Activated CD8-positive, alpha-beta T cell treated with anti-CD3 and anti-CD28 coated beads for 36 hours (primary cell): Measurements from ENCODE around the gene C1QTNF9. TPM values are rescaled to one million over a fixed set of nuclear protein-coding genes. Genes with fewer than 3 reads are reported as not detected.

ENCODE experiments used
- ATAC-seq: fragments of 200-7000 bp; cut with Tn5 transposase; one replicate; pipeline ENCODE4 v1.10.0; 2021; ENCODE audit warnings: mild to moderate bottlenecking, moderate library complexity
- CTCF ChIA-PET: fragments of 350-600 bp; sonication (Branson Sonifier 250); formaldehyde crosslinking; loops from one replicate; lab custom pipeline; 2021; ENCODE audit warnings: antibody characterized with exemption; lab: Charles Lee
- POLR2A ChIA-PET: fragments of 350-600 bp; sonication (Branson Sonifier 250); formaldehyde crosslinking; loops from one replicate; lab custom pipeline; 2021; ENCODE audit warnings: antibody characterized with exemption; lab: Charles Lee
- DNase-seq: peaks from one replicate; pipeline ENCODE4 v3.0.0-alpha.2; 2020
- H3K27ac Mint-ChIP-seq: one replicate; pipeline ENCODE4 v1.8.0; 2021; ENCODE audit warnings: mild to moderate bottlenecking, mixed read lengths
- H3K27me3 Mint-ChIP-seq: one replicate; pipeline ENCODE4 v1.8.0; 2021; ENCODE audit warnings: mixed read lengths
- H3K36me3 Mint-ChIP-seq: one replicate; pipeline ENCODE4 v1.8.0; 2021; ENCODE audit warnings: low read depth, mixed read lengths
- H3K4me1 Mint-ChIP-seq: one replicate; pipeline ENCODE4 v1.8.0; 2021; ENCODE audit warnings: low read depth, mixed read lengths
- H3K4me3 Mint-ChIP-seq: one replicate; pipeline ENCODE4 v1.8.0; 2021; ENCODE audit warnings: mild to moderate bottlenecking, moderate library complexity, mixed read lengths
- H3K9me3 Mint-ChIP-seq: one replicate; pipeline ENCODE4 v1.8.0; 2021; ENCODE audit warnings: mixed read lengths
- CTCF ChIP-seq: fragments of 200-600 bp; IDR thresholded peaks from one replicate; pipeline ENCODE4 v1.8.0; 2022; ENCODE audit warnings: antibody characterized with exemption, mild to moderate bottlenecking
- intact Hi-C: fragments of 100-400 bp; cut with micrococcal nuclease; formaldehyde crosslinking; loops from one replicate; pipeline ENCODE4 v1.10.0; 2022
- total RNA-seq, 2 experiments: library from RNA; stranded (reverse); gene quantifications; one replicate each; pipeline ENCODE4 v1.2.3, GENCODE V29; 2021

The C1QTNF9 gene
- total RNA-seq, 2 experiments from 2014 or later = not detected

DNA sequence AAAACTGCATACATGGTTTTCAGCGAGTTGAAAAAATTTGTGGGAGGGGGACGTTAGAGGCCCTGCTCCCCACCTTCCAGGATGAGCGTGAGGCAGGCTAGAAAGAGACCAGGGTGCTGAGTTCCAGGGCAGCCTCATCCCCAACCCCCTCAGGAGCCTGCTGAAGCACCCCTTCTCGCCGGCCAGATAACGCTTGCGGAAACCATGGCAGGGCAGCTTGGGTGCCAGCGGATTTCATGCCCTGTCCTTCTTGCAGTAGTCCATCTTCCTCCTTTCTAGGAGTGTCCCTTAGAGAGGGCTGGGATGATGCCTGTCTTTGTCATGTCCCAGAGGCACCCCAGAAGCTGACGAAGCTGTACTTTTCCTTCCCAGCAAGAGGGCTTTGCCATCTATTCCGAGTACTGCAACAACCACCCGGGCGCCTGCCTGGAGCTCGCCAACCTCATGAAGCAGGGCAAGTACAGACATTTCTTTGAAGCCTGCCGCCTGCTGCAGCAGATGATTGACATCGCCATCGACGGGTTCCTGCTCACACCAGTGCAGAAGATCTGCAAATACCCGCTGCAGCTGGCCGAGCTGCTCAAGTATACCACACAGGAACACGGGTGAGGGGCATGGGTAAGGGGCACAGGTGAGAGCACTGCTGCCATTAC lies 19.0 kb upstream of the C1QTNF9 start:
- H3K36me3 Mint-ChIP-seq = peaks cover 59% of the 10 kb centered on the region
- CTCF ChIA-PET = interaction anchor here (1.1 kb wide), 1 partner anchor 62 kb away, joined by 3 read pairs; no protein-coding TSS in a partner anchor

DNA sequence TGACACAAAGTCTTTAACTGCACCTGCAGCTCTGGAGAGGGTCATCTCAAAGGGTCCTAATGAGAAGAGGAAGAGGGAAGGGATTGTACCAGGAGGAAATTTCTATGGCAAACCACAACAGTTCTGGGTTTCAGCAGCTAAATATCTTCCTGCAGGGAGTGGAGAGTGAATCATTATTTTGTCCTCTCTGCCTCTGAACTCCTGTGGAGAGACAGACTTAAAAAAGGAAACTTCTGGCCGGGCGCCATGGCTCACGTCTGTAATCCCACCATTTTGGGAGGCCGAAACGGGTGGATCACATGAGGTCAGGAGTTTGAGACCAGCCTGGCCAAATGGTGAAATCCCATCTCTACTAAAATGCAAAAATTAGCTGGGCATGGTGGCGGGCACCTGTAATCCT lies 16.9 kb upstream of the C1QTNF9 start:
- H3K27me3 Mint-ChIP-seq = no peaks in the 10 kb centered on the region
- no peak overlapping the region for H3K4me3 Mint-ChIP-seq
- no peak for ATAC-seq
- no peak overlapping the region for H3K27ac Mint-ChIP-seq
- intact Hi-C loops = no loop called here
- CTCF ChIA-PET = interaction anchor here (0.7 kb wide), 1 partner anchor 18 kb away, joined by 3 read pairs; no protein-coding TSS in a partner anchor
- H3K4me1 Mint-ChIP-seq = no peaks in the 10 kb centered on the region
- POLR2A ChIA-PET = interaction anchor here (1.4 kb wide), 1 partner anchor 15 kb away, joined by 4 read pairs; no protein-coding TSS in a partner anchor
- DNase-seq = no peak
- no peaks in the 10 kb centered on the region for H3K9me3 Mint-ChIP-seq
- H3K36me3 Mint-ChIP-seq = peaks cover 63% of the 10 kb centered on the region
- no peak for TF ChIP-seq CTCF

More for the DNA sequence above, 19.0 kb upstream of the C1QTNF9 start:
- no peak for TF ChIP-seq CTCF
- no peaks in the 10 kb centered on the region for H3K4me1 Mint-ChIP-seq
- POLR2A ChIA-PET = interaction anchor here (1.0 to 1.8 kb wide), 3 partner anchors 16 to 277 kb away, joined by 3 to 5 read pairs (median 4); no protein-coding TSS in a partner anchor
- no peaks in the 10 kb centered on the region for H3K9me3 Mint-ChIP-seq
- no peak overlapping the region for H3K4me3 Mint-ChIP-seq
- H3K27ac Mint-ChIP-seq = no peak overlapping the region
- H3K27me3 Mint-ChIP-seq = no peaks in the 10 kb centered on the region
- DNase-seq (no peak), ATAC-seq (no peak)
- intact Hi-C loops = no loop called here

- ChIA-PET POLR2A (no interaction called here), CTCF (interaction anchor here (0.8 to 1.0 kb wide), 2 partner anchors 19 to 132 kb away, joined by 3 read pairs; no protein-coding TSS in a partner anchor)
- peaks cover 71% of the 10 kb centered on the region for H3K36me3 Mint-ChIP-seq
Measured at GRCh38 chr13:24293746-24294145, 15.6 kb upstream of the C1QTNF9 start.

DNA sequence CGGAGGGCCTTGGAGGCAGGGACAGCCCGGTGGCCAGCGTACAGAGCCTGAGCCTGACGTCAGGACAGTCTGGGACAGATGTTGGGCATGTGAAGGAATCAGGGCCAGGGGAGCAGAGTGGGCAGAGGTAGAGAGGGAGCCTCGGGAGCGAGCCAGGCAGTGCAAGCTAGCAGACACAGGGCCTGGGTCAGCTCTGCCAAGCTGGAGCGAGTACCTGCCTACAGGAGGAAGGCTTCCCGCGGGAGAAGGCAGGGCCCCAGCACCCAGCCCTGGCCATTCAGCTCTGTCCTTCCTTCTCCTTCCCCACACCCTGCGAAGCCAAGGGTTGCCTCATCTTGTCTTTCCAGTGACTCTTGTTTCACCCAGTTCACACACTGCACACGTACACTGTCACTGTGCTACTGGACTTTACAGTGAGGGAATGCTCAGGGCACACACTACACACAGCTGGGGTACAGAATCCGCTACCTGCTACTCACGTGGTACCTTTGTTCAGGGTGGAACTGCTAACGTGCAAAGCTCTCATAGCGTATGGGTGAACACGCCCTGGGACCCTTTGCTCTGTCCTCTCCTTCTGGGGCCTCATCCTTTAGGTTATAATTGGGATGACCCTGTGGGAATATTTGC lies 9.8 kb upstream of the C1QTNF9 start:
- no peaks in the 10 kb centered on the region for H3K9me3 Mint-ChIP-seq
- TF ChIP-seq CTCF = no peak
- peaks cover 76% of the 10 kb centered on the region for H3K36me3 Mint-ChIP-seq
- DNase-seq (no peak), ATAC-seq (no peak)
- no peaks in the 10 kb centered on the region for H3K27me3 Mint-ChIP-seq
- intact Hi-C loops = no loop called here
- H3K27ac Mint-ChIP-seq = peak overlapping the region; percentile 19
- ChIA-PET POLR2A (no interaction called here), CTCF (no interaction called here)
- no peak overlapping the region for H3K4me3 Mint-ChIP-seq
- H3K4me1 Mint-ChIP-seq = no peaks in the 10 kb centered on the region

More at GRCh38 chr13:24293746-24294145, 15.6 kb upstream of the C1QTNF9 start:
- ATAC-seq (no peak), DNase-seq (no peak)
- Mint-ChIP-seq H3K4me1 (no peaks in the 10 kb centered on the region), H3K27ac (no peak overlapping the region), H3K4me3 (no peak overlapping the region), H3K27me3 (no peaks in the 10 kb centered on the region), H3K9me3 (no peaks in the 10 kb centered on the region)
- intact Hi-C loops = no loop called here
- no peak for TF ChIP-seq CTCF

DNA sequence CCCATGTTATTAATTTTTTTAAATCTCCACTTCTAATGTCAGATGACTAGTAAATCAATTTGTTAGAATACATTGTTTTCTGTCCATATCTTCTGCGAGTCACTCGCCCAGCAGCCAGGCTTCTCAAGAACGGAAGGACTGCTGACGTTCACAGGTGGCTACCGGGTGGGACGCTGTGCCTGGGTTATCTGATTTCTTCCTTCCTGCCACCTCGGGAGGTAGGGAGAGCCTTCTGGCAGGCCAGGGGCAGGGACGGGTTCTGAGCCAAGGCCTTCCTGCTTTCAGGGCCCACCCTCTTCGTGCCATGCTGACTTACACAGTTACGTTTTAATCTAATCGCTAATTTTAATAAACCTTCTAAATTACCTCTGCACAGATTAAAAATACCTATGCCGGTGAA lies 7.9 kb upstream of the C1QTNF9 start:
- no peaks in the 10 kb centered on the region for H3K4me1 Mint-ChIP-seq
- no peak for ATAC-seq
- H3K9me3 Mint-ChIP-seq = no peaks in the 10 kb centered on the region
- intact Hi-C loops = no loop called here
- DNase-seq = no peak
- H3K4me3 Mint-ChIP-seq = no peak overlapping the region
- H3K36me3 Mint-ChIP-seq = peaks cover 74% of the 10 kb centered on the region
- H3K27ac Mint-ChIP-seq = peak overlapping the region; percentile 32
- ChIA-PET POLR2A (no interaction called here), CTCF (no interaction called here)
- H3K27me3 Mint-ChIP-seq = no peaks in the 10 kb centered on the region
- no peak for TF ChIP-seq CTCF
